GM23338 (cell line): ENCODE results near the gene ARHGAP9. TPM values are rescaled to one million over a fixed set of nuclear protein-coding genes. Genes with fewer than 3 reads are reported as not detected.

Source experiments
- ATAC-seq: fragments of 200-7000 bp; cut with Tn5 transposase; 3 replicates; pipeline ENCODE4 v1.9.1; 2020
- DNase-seq: peaks from one replicate; pipeline ENCODE4 v3.0.0-alpha.2; 2015; ENCODE audit warnings: low spot score
- H2AFZ ChIP-seq: fragments of 200-600 bp; sonication (generic); 2 replicates; pipeline ENCODE4 v1.8.0; 2016; ENCODE audit warnings: antibody characterized with exemption, mild to moderate bottlenecking, moderate library complexity
- H3F3A ChIP-seq: fragments of 200-600 bp; sonication (generic); replicated peaks from 2 replicates; pipeline ENCODE4 v1.8.0; 2017; ENCODE audit warnings: antibody characterized with exemption, mixed run types, low read depth
- H3K27ac ChIP-seq: fragments of 200-600 bp; sonication (generic); 2 replicates; pipeline ENCODE4 v1.6.1; 2016; ENCODE audit warnings: low read depth
- H3K27me3 ChIP-seq: fragments of 200-600 bp; sonication (generic); 2 replicates; pipeline ENCODE4 v1.8.0; 2016; ENCODE audit warnings: mild to moderate bottlenecking, mixed run types, moderate library complexity; ENCODE audit not compliant: insufficient read depth
- H3K36me3 ChIP-seq: fragments of 200-600 bp; sonication (generic); 2 replicates; pipeline ENCODE4 v1.8.0; 2016; ENCODE audit warnings: mild to moderate bottlenecking; ENCODE audit not compliant: insufficient read depth
- H3K4me1 ChIP-seq: fragments of 200-600 bp; sonication (generic); 2 replicates; pipeline ENCODE4 v1.8.0; 2016; ENCODE audit warnings: mild to moderate bottlenecking, moderate library complexity; ENCODE audit not compliant: insufficient read depth
- H3K4me2 ChIP-seq: fragments of 200-600 bp; sonication (generic); 2 replicates; pipeline ENCODE4 v1.7.1; 2017; ENCODE audit warnings: mixed run types
- H3K4me3 ChIP-seq: fragments of 200-600 bp; sonication (generic); 2 replicates; pipeline ENCODE4 v1.6.1; 2016; ENCODE audit warnings: mixed run types
- H3K79me2 ChIP-seq: fragments of 200-600 bp; sonication (generic); replicated peaks from 2 replicates; pipeline ENCODE4 v1.8.0; 2017; ENCODE audit warnings: mild to moderate bottlenecking; ENCODE audit not compliant: insufficient read depth
- H3K9me2 ChIP-seq: fragments of 200-600 bp; sonication (generic); 2 replicates; pipeline ENCODE4 v1.8.0; 2017; ENCODE audit not compliant: insufficient read depth
- H4K20me1 ChIP-seq: fragments of 200-600 bp; sonication (generic); replicated peaks from 2 replicates; pipeline ENCODE4 v1.8.0; 2017; ENCODE audit warnings: mild to moderate bottlenecking; ENCODE audit not compliant: insufficient read depth
- H3K27ac Mint-ChIP-seq: 2 replicates; pipeline ENCODE4 v1.8.0; 2020; ENCODE audit warnings: inconsistent platforms, mild to moderate bottlenecking, moderate library complexity, mixed read lengths
- H3K27me3 Mint-ChIP-seq: 3 replicates; pipeline ENCODE4 v1.8.0; 2022; ENCODE audit warnings: low read depth, mild to moderate bottlenecking, moderate library complexity, mixed read lengths, inconsistent platforms; ENCODE audit not compliant: insufficient read depth, poor library complexity
- H3K36me3 Mint-ChIP-seq: 3 replicates; pipeline ENCODE4 v1.8.0; 2021; ENCODE audit warnings: low read depth, mild to moderate bottlenecking, inconsistent platforms, moderate library complexity, mixed read lengths
- H3K4me1 Mint-ChIP-seq: 3 replicates; pipeline ENCODE4 v1.8.0; 2020; ENCODE audit warnings: mild to moderate bottlenecking, inconsistent platforms, mixed read lengths
- H3K4me3 Mint-ChIP-seq: 3 replicates; pipeline ENCODE4 v1.8.0; 2021; ENCODE audit warnings: moderate library complexity, mild to moderate bottlenecking, inconsistent platforms, mixed read lengths
- H3K9me3 Mint-ChIP-seq: 3 replicates; pipeline ENCODE4 v1.8.0; 2020; ENCODE audit warnings: moderate library complexity, mild to moderate bottlenecking, inconsistent platforms, mixed read lengths
- CREB1 ChIP-seq: fragments of 250-450 bp; sonication (Bioruptor Pico); IDR thresholded peaks from 2 replicates; pipeline ENCODE4 v1.5.0; 2020; ENCODE audit warnings: low read depth, mild to moderate bottlenecking, moderate library complexity
- CTCF ChIP-seq, 2 experiments: fragments of 200-600 bp in 1 of 2; sonication (generic) in 1 of 2; conservative IDR thresholded peaks; 2 replicates each; pipeline versions ENCODE4 v1.5.1 to v1.6.1; 2016 to 2017; ENCODE audit warnings: antibody characterized with exemption in 2 of 2, low read depth in 2 of 2, mild to moderate bottlenecking in 2 of 2, moderate library complexity in 1 of 2
- EZH2 ChIP-seq: fragments of 200-600 bp; sonication (generic); IDR thresholded peaks from one replicate; pipeline ENCODE4 v1.8.0; 2017; ENCODE audit warnings: antibody characterized with exemption, mild to moderate bottlenecking, low read depth; ENCODE audit not compliant: unreplicated experiment
- EZH2phosphoT487 ChIP-seq: fragments of 200-600 bp; sonication (generic); IDR thresholded peaks from one replicate; pipeline ENCODE4 v1.8.1; 2018; ENCODE audit warnings: antibody characterized with exemption; ENCODE audit not compliant: unreplicated experiment
- JUNB ChIP-seq: IDR thresholded peaks from one replicate; pipeline ENCODE4 v1.6.1; 2016; ENCODE audit warnings: antibody characterized with exemption; ENCODE audit not compliant: unreplicated experiment
- NANOG ChIP-seq: IDR thresholded peaks from 2 replicates; pipeline ENCODE4 v1.6.1; 2016; ENCODE audit warnings: antibody characterized with exemption, borderline replicate concordance
- POLR2AphosphoS5 ChIP-seq: IDR thresholded peaks from 2 replicates; pipeline ENCODE4 v1.6.1; 2016; ENCODE audit warnings: antibody characterized with exemption, low read depth
- STAT1 ChIP-seq: IDR thresholded peaks from one replicate; pipeline ENCODE4 v1.6.1; 2016; ENCODE audit warnings: antibody characterized with exemption; ENCODE audit not compliant: unreplicated experiment
- ZNF114 ChIP-seq: fragments of 250-450 bp; sonication (Bioruptor Pico); IDR thresholded peaks from 2 replicates; pipeline ENCODE4 v1.5.0; 2020; ENCODE audit warnings: mild to moderate bottlenecking, moderate library complexity
- ZNF331 ChIP-seq: fragments of 250-450 bp; sonication (Bioruptor Pico); IDR thresholded peaks from 2 replicates; pipeline ENCODE4 v1.5.0; 2020; ENCODE audit warnings: low read depth, mild to moderate bottlenecking, moderate library complexity
- ZNF462 ChIP-seq: fragments of 250-450 bp; sonication (Bioruptor Pico); IDR thresholded peaks from 2 replicates; pipeline ENCODE4 v1.5.0; 2020; ENCODE audit warnings: mild to moderate bottlenecking, moderate library complexity
- polyA plus RNA-seq: library from polyadenylated mRNA; unstranded; fragments of >200 nt; fragmentation: Nextera tagmentation; extraction: Ambion mirVana; gene quantifications from 2 replicates; pipeline ENCODE4 v1.2.1, GENCODE V29; 2016
- total RNA-seq: library from RNA; depleted of rRNA; stranded (reverse); fragments of >200 nt; shearing (Covaris generic); gene quantifications from 2 replicates; pipeline ENCODE4 v1.2.3, GENCODE V29; 2014
- TF ChIP-seq, protein P1 (sequence below): IDR thresholded peaks from one replicate; pipeline ENCODE4 v1.6.1; 2018; ENCODE audit warnings: antibody characterized with exemption; ENCODE audit not compliant: unreplicated experiment
- TF ChIP-seq, protein P2 (sequence below): IDR thresholded peaks from 2 replicates; pipeline ENCODE4 v1.6.1; 2016; ENCODE audit warnings: antibody characterized with exemption

Gene ARHGAP9
- total and polyA plus RNA-seq, 2 experiments from 2014 or later = 4.5 to 7.1 TPM

DNA sequence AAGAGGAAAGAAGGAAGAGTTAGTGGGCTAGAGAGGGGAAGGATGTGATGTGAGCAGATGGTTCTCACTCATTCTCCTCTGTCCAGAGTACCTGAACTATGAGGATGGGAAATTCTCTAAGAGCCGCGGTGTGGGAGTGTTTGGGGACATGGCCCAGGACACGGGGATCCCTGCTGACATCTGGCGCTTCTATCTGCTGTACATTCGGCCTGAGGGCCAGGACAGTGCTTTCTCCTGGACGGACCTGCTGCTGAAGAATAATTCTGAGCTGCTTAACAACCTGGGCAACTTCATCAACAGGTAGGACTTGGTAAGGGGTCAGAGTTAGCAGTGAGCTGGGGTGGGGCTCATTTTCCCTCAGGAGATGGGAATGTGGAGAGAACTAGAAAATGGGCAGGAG, 33.0 kb upstream of the ARHGAP9 start:
- peaks cover 95% of the 10 kb centered on the region for H3K36me3 Mint-ChIP-seq
- peaks cover 35% of the 10 kb centered on the region for H4K20me1 ChIP-seq
- H3K27ac Mint-ChIP-seq = no peak overlapping the region

More for the DNA sequence above, 33.0 kb upstream of the ARHGAP9 start:
- H2AFZ ChIP-seq = no peak overlapping the region
- no peak overlapping the region for H3K4me3 ChIP-seq
- DNase-seq (no peak), ATAC-seq (no peak)
- no peak overlapping the region for H3K4me3 Mint-ChIP-seq
- H3K9me2 ChIP-seq = no peaks in the 10 kb centered on the region
- peaks cover 92% of the 10 kb centered on the region for H3K36me3 ChIP-seq
- H3K27me3 Mint-ChIP-seq = peaks cover 23% of the 10 kb centered on the region
- peaks cover 2% of the 10 kb centered on the region; the same call in 1 of the 2 replicates for H3K4me1 ChIP-seq
- TF ChIP-seq ZNF462 (CRISPR knock-in tag) = no peak
- TF ChIP-seq ZNF331 (CRISPR knock-in tag) = no peak
- TF ChIP-seq NANOG = no peak
- no peak for TF ChIP-seq CREB1
- no peak for TF ChIP-seq ZNF114 (CRISPR knock-in tag)
- TF ChIP-seq JUNB = no peak
- TF ChIP-seq CTCF (conservative IDR thresholded peaks at IDR 0.05; ENCODE audit: low read depth in 2 of 2) = no peak
- no peak for TF ChIP-seq EZH2
- TF ChIP-seq, protein P1, sequence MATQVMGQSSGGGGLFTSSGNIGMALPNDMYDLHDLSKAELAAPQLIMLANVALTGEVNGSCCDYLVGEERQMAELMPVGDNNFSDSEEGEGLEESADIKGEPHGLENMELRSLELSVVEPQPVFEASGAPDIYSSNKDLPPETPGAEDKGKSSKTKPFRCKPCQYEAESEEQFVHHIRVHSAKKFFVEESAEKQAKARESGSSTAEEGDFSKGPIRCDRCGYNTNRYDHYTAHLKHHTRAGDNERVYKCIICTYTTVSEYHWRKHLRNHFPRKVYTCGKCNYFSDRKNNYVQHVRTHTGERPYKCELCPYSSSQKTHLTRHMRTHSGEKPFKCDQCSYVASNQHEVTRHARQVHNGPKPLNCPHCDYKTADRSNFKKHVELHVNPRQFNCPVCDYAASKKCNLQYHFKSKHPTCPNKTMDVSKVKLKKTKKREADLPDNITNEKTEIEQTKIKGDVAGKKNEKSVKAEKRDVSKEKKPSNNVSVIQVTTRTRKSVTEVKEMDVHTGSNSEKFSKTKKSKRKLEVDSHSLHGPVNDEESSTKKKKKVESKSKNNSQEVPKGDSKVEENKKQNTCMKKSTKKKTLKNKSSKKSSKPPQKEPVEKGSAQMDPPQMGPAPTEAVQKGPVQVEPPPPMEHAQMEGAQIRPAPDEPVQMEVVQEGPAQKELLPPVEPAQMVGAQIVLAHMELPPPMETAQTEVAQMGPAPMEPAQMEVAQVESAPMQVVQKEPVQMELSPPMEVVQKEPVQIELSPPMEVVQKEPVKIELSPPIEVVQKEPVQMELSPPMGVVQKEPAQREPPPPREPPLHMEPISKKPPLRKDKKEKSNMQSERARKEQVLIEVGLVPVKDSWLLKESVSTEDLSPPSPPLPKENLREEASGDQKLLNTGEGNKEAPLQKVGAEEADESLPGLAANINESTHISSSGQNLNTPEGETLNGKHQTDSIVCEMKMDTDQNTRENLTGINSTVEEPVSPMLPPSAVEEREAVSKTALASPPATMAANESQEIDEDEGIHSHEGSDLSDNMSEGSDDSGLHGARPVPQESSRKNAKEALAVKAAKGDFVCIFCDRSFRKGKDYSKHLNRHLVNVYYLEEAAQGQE = no peak
- no peak; the same call in 1 of the 2 replicates for TF ChIP-seq POLR2AphosphoS5
- TF ChIP-seq, protein P2, sequence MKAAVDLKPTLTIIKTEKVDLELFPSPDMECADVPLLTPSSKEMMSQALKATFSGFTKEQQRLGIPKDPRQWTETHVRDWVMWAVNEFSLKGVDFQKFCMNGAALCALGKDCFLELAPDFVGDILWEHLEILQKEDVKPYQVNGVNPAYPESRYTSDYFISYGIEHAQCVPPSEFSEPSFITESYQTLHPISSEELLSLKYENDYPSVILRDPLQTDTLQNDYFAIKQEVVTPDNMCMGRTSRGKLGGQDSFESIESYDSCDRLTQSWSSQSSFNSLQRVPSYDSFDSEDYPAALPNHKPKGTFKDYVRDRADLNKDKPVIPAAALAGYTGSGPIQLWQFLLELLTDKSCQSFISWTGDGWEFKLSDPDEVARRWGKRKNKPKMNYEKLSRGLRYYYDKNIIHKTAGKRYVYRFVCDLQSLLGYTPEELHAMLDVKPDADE = no peak
- no peak for TF ChIP-seq STAT1
- TF ChIP-seq EZH2phosphoT487 = no peak
- peaks cover 23% of the 10 kb centered on the region for H3K79me2 ChIP-seq
- peaks cover 55% of the 10 kb centered on the region for H3F3A ChIP-seq
- peaks cover 2% of the 10 kb centered on the region; the same call in 2 of the 3 replicates for H3K9me3 Mint-ChIP-seq
- no peaks in the 10 kb centered on the region for H3K27me3 ChIP-seq
- H3K4me1 Mint-ChIP-seq = peaks cover 7% of the 10 kb centered on the region
- no peak overlapping the region for H3K4me2 ChIP-seq
- H3K27ac ChIP-seq = no peak overlapping the region
